NCI-H2227 treated with DMSO at 0.1 percent for 48 hours (cell line): ENCODE results near the gene NEUROD2.

ENCODE experiments used
- DNase-seq: peaks from one replicate; lab custom pipeline; 2025; lab: John Stamatoyannopoulos, UW

The NEUROD2 gene

DNA sequence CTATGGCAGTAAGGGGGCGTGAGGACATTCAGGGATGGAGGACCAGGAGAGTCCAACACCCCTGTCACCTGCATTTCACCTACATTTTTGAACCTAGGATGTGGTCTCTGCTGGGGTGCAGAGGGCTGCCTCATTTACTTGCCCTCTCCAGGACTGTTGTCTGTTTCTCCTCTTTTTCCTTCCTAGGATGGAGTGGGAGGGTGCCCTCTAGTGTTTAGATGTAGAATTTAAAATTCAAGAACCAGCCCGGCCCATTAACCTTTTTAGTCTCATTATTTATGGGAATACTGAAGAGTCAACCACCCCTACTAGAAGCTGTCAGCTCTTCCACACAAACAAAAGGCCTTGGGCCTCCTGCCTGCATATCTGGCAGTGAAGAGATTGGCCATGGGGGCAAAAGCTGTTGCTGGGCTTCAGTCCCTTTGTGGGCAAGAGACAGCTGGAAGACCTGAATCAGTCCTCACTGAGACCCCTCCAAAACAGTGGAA lies 26.7 kb upstream of the NEUROD2 start:
- peak; percentile 31 for DNase-seq

GRCh38 chr17:39633570-39634183 lies 26.0 kb upstream of the NEUROD2 start:
- DNase-seq: no peak

GRCh38 chr17:39632153-39632941 lies 24.6 kb upstream of the NEUROD2 start:
- DNase-seq: no peak

DNA sequence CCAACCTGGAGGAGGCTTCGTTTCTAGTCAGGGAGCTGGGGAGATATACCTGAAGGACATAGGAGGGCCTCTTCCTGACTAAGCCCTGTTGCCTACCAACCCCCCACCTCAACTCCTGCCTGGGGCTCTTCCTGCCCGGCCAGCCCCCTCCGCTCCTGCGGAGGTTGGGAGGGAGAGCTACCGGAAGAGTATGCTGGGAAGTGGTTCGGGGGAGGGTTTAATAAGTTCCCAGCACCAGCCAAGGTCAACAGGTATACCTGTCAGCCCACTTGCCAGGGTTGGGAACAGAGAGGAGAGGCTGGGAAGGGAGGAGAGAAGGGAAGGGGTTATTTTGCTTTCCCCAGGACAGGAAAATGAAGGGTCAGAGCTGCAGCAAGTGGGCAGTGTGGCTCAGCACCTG lies 23.7 kb upstream of the NEUROD2 start:
- DNase-seq: no peak

DNA sequence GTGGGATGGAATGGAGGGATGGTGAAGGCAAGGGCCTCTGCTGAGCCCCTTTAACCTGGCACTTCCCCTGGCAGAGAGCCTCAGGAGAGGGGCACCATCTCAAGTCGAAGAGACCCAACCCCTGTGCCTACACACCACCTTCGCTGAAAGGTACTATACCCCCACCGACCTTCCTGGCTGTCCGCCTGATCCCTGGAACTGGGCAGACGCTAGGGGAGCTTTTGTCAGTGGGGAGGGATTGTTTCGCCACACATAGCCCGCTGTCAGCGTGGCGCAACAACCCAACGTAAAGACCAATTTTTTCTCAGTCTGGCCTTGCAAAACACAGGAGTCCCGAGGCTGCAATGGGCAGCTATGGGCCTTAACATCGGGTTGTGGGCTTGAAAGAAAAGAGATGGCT lies 22.2 kb upstream of the NEUROD2 start:
- DNase-seq: no peak

GRCh38 chr17:39629494-39629880 lies 21.8 kb upstream of the NEUROD2 start:
- DNase-seq: no peak

DNA sequence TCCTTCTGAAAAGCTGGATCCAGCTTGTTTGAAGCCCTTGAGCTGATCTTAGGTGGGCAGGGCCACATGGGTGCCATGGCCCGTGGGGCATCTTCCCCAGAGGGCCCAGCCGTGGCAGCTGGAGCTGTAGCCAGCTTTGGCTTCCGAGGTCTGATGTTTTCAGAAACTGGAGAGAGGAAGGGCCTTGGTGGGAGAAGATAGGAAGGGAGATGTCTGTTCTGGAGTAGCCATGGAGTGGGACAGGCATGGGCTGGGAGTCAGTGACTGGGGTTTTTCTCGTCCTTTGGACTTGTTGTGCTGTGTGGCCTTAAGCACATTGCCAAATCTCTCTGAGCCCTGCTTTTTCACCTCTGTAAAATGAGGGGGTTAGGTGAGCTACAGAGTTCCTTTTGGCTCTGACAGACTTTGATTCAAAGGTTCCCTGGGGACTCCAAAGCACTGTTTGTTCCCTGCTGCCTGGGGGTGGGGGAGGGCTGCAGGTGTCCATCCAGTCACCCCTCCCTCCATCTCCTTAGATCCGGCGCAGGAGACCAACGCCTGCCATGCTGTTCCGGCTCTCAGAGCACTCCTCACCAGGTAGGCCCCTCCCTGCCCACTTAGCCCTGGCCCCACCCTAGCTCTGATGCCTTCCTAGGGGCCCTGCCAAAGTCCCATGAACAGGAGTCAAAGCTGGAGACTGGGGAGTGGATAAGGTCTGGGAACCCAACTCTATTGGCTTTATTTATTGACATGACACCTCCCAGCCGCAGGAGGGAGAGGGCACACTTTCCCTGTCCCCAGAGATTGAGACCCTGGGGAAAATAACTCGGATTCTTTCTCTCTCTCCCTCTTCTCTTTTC lies 21.2 kb upstream of the NEUROD2 start:
- no peak for DNase-seq

- no peak for DNase-seq
These were observed 20.2 kb upstream of the NEUROD2 start for GRCh38 chr17:39627712-39628516.

- DNase-seq: no peak
These were observed 19.5 kb upstream of the NEUROD2 start for GRCh38 chr17:39627047-39627711.

DNA sequence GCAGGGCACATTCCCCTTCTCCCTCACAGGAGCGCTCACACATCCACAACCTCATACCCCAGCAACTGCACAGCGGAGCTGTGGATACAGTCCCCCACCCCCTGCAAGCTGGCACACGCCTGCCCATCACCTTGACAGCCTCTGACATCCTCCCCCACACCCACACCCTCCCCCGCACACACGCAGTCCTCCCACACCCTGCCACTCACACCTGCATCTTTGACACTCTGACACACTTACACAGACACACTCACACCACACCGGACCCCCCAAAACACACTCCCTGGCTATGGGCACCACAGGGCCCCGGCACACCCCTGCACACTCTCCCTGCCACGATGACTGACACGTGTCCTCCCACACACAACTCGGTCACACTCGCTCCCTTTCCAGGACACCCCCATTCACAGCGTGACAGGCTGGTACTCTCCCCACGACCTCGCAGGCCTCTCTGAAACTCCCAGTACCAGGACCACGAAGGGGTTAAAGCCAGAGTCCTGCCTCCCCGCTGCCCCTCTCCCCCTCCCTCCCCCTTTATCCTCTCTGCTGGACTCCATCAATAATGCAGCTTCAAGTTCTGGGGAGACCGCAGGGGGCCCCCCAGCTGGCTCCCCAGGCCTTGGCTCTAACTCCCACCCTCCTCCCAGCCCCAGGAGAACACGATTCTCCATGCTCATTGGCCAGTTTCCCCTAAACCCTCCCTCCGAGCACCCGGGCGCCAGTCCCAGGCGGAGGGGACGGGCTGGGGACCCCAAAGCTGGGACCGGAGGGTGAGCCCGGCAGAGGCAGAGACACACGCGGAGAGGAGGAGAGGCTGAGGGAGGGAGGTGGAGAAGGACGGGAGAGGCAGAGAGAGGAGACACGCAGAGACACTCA lies 18.7 kb upstream of the NEUROD2 start, which contains the start of gene PPP1R1B:
PPP1R1B (plus strand) TSS at position 782 of the 876 bp plus-strand sequence. CDS start 441 bp downstream, outside the sequence.
- DNase-seq: no peak

DNA sequence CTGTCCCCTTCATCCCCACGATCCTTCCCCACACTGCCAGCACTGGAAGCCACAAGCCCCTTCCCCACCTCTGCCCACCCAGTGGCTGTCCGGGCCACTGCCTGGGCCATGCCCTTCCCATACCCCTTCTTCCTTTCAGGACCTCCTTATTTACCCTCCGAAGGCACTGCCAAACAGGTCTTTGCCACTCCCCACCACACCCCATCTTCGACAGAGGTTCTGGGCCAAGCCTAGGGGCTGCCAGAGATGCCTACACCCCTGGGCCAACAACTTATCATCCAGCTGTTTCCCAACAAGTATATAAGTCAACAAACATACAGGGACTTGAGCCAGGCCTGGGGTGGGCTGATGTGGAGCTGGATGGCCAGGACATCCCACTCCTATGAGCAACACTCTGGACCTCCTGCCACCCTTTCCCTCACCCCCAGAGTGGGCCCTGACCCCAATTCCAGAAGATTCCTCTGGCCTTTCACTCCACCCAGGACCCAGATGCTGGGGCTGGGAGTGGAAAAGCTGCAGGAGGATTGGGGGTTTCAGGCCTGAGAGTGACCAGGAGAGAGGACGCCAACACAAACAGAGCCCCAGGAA lies 17.6 kb upstream of the NEUROD2 start:
- DNase-seq: no peak

DNA sequence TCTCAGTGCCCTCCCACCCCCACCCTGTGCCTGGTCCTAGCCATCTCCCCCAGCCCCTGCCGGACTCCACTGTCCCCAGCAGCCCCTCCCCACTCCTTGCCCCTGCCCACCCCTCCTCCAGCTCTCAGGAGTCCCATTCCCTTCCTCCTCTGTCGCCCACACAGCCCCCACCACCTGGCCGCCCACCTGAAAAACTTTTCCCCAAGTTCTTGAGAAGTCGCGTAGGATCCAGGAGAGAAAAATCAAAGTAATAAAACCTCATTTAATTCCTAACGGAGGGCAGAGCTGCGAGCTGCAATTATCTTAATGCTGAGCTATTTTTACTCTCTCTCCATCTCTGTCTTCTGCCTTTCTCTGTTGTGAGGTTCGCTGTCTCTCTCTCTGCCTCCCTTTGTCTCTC lies 16.6 kb upstream of the NEUROD2 start:
- DNase-seq: no peak

GRCh38 chr17:39623356-39623950 lies 15.7 kb upstream of the NEUROD2 start:
- peak; percentile 56 for DNase-seq

GRCh38 chr17:39622380-39623006 lies 14.8 kb upstream of the NEUROD2 start:
- DNase-seq: no peak

- DNase-seq: peak; percentile 85
These were observed 14.0 kb upstream of the NEUROD2 start for GRCh38 chr17:39621523-39622379.

DNA sequence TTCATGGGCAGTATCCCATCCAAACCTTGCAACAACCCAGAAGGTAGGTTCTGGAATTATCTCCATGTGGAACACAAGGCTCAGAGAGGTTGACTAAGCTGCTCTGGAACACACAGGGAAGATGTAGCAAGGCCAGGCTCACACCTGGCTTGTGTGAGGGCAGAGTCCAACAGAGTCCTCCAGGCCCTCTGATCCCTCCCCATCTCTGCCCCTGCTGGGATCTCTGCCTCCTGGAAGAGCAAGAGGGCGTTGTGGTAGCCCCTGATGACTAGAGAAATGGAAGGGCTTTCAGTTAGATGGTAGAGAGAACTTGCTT lies 12.0 kb upstream of the NEUROD2 start:
- no peak for DNase-seq

DNA sequence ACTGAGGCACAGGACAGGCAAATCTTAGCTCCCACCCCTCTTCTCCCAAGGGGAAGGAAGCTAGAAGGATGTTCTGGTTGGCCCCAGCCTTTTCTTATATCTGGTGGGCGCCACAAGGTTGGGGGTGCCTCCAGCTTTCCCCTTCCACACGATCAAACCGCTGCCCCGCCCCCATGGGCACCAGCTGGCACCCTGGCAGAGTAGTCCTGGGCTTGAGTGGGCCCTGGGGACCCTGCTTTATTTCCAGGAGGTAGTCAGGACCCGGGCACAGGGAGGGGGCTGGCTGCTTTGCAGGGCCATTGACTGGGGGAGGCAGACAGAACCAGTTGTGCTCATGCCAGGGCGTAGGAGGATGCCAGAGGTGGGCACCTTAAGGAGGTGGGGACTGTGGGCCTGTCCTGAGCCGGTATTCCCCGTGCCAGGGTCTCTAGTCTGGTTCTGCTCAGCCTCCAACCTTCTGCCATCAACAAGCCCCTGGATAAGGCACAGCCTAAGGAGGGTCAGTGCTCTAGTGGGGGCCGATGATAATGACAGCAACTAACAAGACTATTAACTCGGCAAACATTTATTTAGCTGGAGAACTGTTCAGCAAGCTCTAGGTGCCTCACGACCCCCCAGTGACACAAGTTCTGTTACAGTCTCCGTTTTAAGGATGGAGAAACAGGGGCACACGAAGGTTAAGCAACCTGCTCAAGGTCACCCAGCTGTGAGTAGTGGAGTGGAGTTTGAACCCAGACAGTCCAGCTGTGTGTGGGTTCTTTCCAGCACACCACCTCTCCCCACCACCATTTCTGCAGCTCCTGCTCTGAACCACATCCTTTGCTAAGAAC lies 11.5 kb upstream of the NEUROD2 start:
- DNase-seq: no peak
